Kidney (tissue), 14 donors: ENCODE data around the gene TIPIN. TPM values are rescaled to one million over a fixed set of nuclear protein-coding genes. Genes with fewer than 3 reads are reported as not detected.
A peak's percentile ranks its signal among the peaks of the same experiment; 100 is the strongest.

Experiments used
- DNase-seq, 5 donors: peaks; one replicate each; pipeline ENCODE4 v3.0.0-alpha.2; 2013 to 2020
- FAIRE-seq: peaks from 2 replicates; lab custom pipeline; 2012; peaks lifted over from hg19 to GRCh38; lab: Jason Lieb, UNC
- H3K27ac ChIP-seq, 2 donors: one replicate each; pipeline ENCODE4 v1.7.0; 2013; ENCODE audit warnings: low read depth in 2 of 2, low read length in 2 of 2, inconsistent platforms in 1 of 2
- H3K27me3 ChIP-seq: one replicate; pipeline ENCODE4 v1.7.1; 2013; ENCODE audit warnings: low read length, inconsistent platforms; ENCODE audit not compliant: control insufficient read depth, insufficient read depth
- H3K36me3 ChIP-seq, 3 donors: one replicate each; pipeline versions ENCODE4 v1.7.0 to v1.7.1; 2013; ENCODE audit warnings: low read length in 3 of 3, control low read depth in 1 of 3, inconsistent platforms in 1 of 3; ENCODE audit not compliant: insufficient read depth in 3 of 3, control insufficient read depth in 2 of 3
- H3K4me1 ChIP-seq, 3 donors: one replicate each; pipeline versions ENCODE4 v1.7.0 to v1.7.1; 2013; ENCODE audit warnings: low read length in 3 of 3, inconsistent platforms in 1 of 3, low read depth in 1 of 3; ENCODE audit not compliant: control insufficient read depth in 2 of 3, insufficient read depth in 2 of 3
- H3K4me3 ChIP-seq, 3 donors: one replicate each; pipeline versions ENCODE4 v1.7.0 to v1.8.1; 2013; ENCODE audit warnings: low read length in 3 of 3, control low read depth in 1 of 3, inconsistent platforms in 1 of 3
- H3K9ac ChIP-seq, 3 donors: one replicate each; pipeline versions ENCODE4 v1.7.0 to v1.7.1; 2013; ENCODE audit warnings: low read length in 3 of 3, control low read depth in 1 of 3, inconsistent platforms in 1 of 3
- H3K9me3 ChIP-seq, 3 donors: one replicate each; pipeline versions ENCODE4 v1.7.0 to v1.7.1; 2013; ENCODE audit warnings: low read length in 3 of 3, control low read depth in 1 of 3, inconsistent platforms in 1 of 3; ENCODE audit not compliant: control insufficient read depth in 2 of 3, insufficient read depth in 1 of 3
- CTCF ChIP-seq: IDR thresholded peaks from 3 replicates; pipeline ENCODE4 v1.5.1; 2012; ENCODE audit warnings: mild to moderate bottlenecking, moderate library complexity, borderline replicate concordance; ENCODE audit not compliant: insufficient read depth; ENCODE audit errors: extremely low read depth
- intact Hi-C: fragments of 100-400 bp; cut with DNase I; formaldehyde crosslinking; loops from one replicate; pipeline ENCODE4 v1.11.1; 2022
- polyA plus RNA-seq: library from polyadenylated mRNA; stranded (reverse); fragments of 350-450 nt; fragmentation: Illumina TruSeq; extraction: RNeasy Lipid Tissue Mini Kit (QIAGEN cat#74804); gene quantifications from one replicate; pipeline ENCODE4 v1.2.3, GENCODE V29; 2014; ENCODE audit warnings: low read depth, low replicate concordance; ENCODE audit not compliant: insufficient read depth
- total RNA-seq: library from RNA; stranded (reverse); fragmentation: NEBNext Ultra II Directional; extraction: Animal tissue kit (Norgen Biotek cat#: 25700); gene quantifications from one replicate; pipeline ENCODE4 v1.2.1, GENCODE V29; 2021
- donor health status: control.
- donor health status: control.
- donor health status: control.
- donor health status: control.
- donor health status: control.
- donor health status: DM: yes; HTN: yes; CAD: no.
- donor health status: Normal renal cell carcinoma (clear cell type).

The TIPIN gene
- total and polyA plus RNA-seq, 2 donors from 2014 or later: 4.3 to 7.5 TPM

GRCh38 chr15:66378814-66379430, 22.4 kb upstream of the TIPIN start:
- H3K27ac ChIP-seq: no peak overlapping the region
- H3K9me3 ChIP-seq: no peaks in the 10 kb centered on the region
- intact Hi-C loops: no loop called here
- H3K9ac ChIP-seq: no peak overlapping the region
- FAIRE-seq (no peak), DNase-seq (no peak)
- H3K27me3 ChIP-seq: no peaks in the 10 kb centered on the region
- H3K4me1 ChIP-seq: no peaks in the 10 kb centered on the region
- no peaks in the 10 kb centered on the region for H3K36me3 ChIP-seq
- no peak for TF ChIP-seq CTCF
- H3K4me3 ChIP-seq: no peak overlapping the region

GRCh38 chr15:66374179-66374578, 17.7 kb upstream of the TIPIN start:
- H3K36me3 ChIP-seq: no peaks in the 10 kb centered on the region
- no peak overlapping the region for H3K9ac ChIP-seq
- FAIRE-seq: no peak
- H3K27ac ChIP-seq: no peak overlapping the region
- H3K9me3 ChIP-seq: no peaks in the 10 kb centered on the region
- no peaks in the 10 kb centered on the region for H3K4me1 ChIP-seq
- intact Hi-C loops: no loop called here
- no peaks in the 10 kb centered on the region for H3K27me3 ChIP-seq
- no peak for DNase-seq
- no peak overlapping the region for H3K4me3 ChIP-seq
- TF ChIP-seq CTCF: no peak

GRCh38 chr15:66369773-66370651, 13.5 kb upstream of the TIPIN start:
- no peak for FAIRE-seq
- H3K9ac ChIP-seq: peak overlapping the region in 1 of 3 donors; percentile 42
- H3K9me3 ChIP-seq: no peaks in the 10 kb centered on the region
- peak overlapping the region; percentile 36 to 62 (median 57) for H3K4me3 ChIP-seq
- no peaks in the 10 kb centered on the region for H3K4me1 ChIP-seq
- intact Hi-C loops: no loop called here
- no peaks in the 10 kb centered on the region for H3K36me3 ChIP-seq
- TF ChIP-seq CTCF: no peak
- H3K27ac ChIP-seq: peak overlapping the region; percentile 23 to 39
- no peaks in the 10 kb centered on the region for H3K27me3 ChIP-seq
- peak in 2 of 5 donors; percentile 22 to 50 for DNase-seq
